ENCODE measurements around the gene RAD18.

RAD18 gene

DNA sequence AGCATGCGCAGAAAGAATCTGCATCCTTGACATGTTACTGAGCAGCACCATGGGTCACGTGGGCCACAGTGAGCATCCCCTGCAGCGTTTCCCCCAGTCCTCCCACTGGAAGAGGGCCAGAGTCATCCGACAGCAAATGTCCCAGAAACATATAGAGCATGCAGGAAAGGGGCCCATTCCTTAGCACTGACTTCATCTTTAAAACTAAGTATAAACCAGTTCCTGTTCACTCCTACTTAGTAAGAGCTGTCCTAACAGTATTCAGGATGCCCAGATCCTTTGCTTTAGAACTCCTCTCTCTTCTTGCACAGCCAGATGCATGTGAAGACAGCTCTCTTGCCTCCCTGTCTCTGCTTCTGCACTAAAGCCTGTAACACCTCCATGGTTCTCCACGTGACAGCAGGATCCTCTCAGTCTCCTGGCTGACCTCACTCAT lies 114.6 kb downstream of the RAD18 start:
- H3K27ac ChIP-seq = no peak overlapping the region
- no peak overlapping the region for H3K4me3 ChIP-seq
- TF ChIP-seq, protein P1, sequence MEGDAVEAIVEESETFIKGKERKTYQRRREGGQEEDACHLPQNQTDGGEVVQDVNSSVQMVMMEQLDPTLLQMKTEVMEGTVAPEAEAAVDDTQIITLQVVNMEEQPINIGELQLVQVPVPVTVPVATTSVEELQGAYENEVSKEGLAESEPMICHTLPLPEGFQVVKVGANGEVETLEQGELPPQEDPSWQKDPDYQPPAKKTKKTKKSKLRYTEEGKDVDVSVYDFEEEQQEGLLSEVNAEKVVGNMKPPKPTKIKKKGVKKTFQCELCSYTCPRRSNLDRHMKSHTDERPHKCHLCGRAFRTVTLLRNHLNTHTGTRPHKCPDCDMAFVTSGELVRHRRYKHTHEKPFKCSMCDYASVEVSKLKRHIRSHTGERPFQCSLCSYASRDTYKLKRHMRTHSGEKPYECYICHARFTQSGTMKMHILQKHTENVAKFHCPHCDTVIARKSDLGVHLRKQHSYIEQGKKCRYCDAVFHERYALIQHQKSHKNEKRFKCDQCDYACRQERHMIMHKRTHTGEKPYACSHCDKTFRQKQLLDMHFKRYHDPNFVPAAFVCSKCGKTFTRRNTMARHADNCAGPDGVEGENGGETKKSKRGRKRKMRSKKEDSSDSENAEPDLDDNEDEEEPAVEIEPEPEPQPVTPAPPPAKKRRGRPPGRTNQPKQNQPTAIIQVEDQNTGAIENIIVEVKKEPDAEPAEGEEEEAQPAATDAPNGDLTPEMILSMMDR (IDR thresholded peaks at IDR 0.05) = no peak
- no peak for DNase-seq (ENCODE audit: low spot score)

- TF ChIP-seq, protein P1 (IDR thresholded peaks at IDR 0.05) = no peak
- no peak for DNase-seq (ENCODE audit: low spot score)
- H3K4me3 ChIP-seq = no peak overlapping the region
- H3K27ac ChIP-seq = no peak overlapping the region
Observed at GRCh38 chr3:8847317-8847716, 116.0 kb downstream of the RAD18 start.

DNA sequence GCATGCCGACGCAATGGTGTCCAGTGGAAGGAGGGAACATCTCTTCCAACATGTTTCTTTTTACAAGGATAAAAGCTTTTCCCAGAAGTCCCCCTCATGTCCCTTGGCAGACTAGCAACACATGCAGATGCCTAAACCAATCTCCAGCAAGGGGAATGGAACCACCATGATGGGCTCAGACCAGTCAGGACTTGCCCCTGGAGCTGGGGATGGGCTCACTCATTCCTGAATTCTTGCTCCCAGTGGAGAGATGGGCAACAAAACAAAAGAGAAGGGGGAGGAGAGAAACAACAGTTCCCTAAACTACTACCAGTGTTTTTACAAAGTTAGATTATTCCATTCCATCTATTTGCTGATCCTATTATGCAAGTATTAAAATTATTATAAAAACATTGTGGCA lies 117.1 kb downstream of the RAD18 start:
- H3K27ac ChIP-seq = no peak overlapping the region
- no peak overlapping the region for H3K4me3 ChIP-seq
- no peak for DNase-seq (ENCODE audit: low spot score)

DNA sequence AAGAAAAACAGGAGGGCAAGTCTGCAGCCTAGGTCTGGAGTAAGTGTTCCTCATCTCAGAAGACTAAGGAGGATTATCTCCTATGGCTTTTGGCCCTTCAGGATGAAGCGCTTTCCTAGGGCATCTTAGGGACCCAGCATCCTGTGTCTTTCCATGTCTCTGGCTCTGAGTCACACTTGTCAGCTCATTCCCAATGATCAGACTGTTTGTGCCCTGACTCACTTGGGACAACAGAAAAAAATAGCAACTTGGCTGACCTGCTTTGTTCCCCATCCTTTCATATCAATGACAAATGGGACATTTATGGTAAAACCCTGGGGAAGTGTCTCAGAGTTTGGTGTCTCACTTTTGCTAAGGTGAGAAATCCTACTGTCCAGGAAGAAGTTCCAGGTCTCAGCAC lies 117.6 kb downstream of the RAD18 start:
- DNase-seq (ENCODE audit: low spot score) = no peak
- no peak overlapping the region for H3K27ac ChIP-seq
- no peak overlapping the region for H3K4me3 ChIP-seq
- TF ChIP-seq, protein P1 (IDR thresholded peaks at IDR 0.05) = no peak

More for the DNA sequence above, 117.1 kb downstream of the RAD18 start:
- TF ChIP-seq, protein P1 (IDR thresholded peaks at IDR 0.05) = no peak

DNA sequence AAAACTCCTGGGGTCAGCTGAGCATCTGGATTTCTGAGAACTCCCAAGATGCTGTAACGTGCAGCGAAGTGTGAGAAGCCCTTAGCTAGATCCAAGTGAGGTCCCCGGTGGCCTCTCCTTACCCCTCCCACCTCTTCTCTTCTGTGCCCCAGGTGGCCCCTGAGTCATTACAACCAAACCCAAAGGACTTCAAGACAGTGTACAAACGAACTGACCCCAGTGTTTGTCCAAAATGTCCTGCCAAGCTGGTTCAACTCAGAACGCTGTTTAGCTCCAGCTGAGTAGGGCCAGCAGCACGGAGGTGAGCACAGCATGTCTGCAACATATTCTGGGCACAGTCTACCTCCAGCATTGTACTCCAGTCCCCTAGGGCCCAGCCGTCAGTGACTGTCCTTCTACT lies 119.9 kb downstream of the RAD18 start:
- Histone ChIP-seq H3K4me3 (no peak overlapping the region), H3K27ac (no peak overlapping the region)
- DNase-seq (ENCODE audit: low spot score) = no peak
- TF ChIP-seq, protein P1 (IDR thresholded peaks at IDR 0.05) = no peak

GRCh38 chr3:8842293-8842692 lies 121.0 kb downstream of the RAD18 start:
- DNase-seq (ENCODE audit: low spot score) = no peak
- Histone ChIP-seq H3K27ac (no peak overlapping the region), H3K4me3 (no peak overlapping the region)
- TF ChIP-seq, protein P1 (IDR thresholded peaks at IDR 0.05) = no peak

DNA sequence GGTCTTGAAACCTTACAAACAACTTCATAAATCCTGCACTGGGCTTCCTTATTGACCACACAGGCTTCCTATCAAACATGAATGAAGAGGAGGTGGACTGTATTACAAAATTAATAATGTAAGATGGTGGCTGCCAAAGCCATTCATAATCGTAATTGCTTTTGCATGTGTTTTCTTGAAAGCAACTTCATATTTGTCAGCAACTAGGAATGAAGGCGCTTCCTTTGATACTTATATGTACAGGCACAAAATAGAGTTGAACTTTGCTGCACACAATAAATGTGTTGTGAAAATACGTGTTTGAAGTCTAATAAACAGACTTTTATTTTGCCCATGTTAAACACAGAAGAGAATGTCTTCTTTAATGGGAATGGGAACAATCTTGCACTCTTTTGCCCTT lies 121.8 kb downstream of the RAD18 start:
- Histone ChIP-seq H3K4me3 (no peak overlapping the region), H3K27ac (no peak overlapping the region)
- TF ChIP-seq, protein P1 (IDR thresholded peaks at IDR 0.05) = no peak
- no peak for DNase-seq (ENCODE audit: low spot score)

Data from coronary artery (tissue), 2 donors.